Activated CD8-positive, alpha-beta memory T cell treated with anti-CD3 and anti-CD28 coated beads, Interleukin-2, amount 50 U/mL, for 48 hours (primary cell): Measurements from ENCODE around the gene CDH15.
A peak's percentile ranks its signal among the peaks of the same experiment; 100 is the strongest.

Experiments
- DNase-seq: peaks from one replicate; pipeline ENCODE4 v3.0.0-alpha.2; 2020

The CDH15 gene, protein sequence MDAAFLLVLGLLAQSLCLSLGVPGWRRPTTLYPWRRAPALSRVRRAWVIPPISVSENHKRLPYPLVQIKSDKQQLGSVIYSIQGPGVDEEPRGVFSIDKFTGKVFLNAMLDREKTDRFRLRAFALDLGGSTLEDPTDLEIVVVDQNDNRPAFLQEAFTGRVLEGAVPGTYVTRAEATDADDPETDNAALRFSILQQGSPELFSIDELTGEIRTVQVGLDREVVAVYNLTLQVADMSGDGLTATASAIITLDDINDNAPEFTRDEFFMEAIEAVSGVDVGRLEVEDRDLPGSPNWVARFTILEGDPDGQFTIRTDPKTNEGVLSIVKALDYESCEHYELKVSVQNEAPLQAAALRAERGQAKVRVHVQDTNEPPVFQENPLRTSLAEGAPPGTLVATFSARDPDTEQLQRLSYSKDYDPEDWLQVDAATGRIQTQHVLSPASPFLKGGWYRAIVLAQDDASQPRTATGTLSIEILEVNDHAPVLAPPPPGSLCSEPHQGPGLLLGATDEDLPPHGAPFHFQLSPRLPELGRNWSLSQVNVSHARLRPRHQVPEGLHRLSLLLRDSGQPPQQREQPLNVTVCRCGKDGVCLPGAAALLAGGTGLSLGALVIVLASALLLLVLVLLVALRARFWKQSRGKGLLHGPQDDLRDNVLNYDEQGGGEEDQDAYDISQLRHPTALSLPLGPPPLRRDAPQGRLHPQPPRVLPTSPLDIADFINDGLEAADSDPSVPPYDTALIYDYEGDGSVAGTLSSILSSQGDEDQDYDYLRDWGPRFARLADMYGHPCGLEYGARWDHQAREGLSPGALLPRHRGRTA

DNA sequence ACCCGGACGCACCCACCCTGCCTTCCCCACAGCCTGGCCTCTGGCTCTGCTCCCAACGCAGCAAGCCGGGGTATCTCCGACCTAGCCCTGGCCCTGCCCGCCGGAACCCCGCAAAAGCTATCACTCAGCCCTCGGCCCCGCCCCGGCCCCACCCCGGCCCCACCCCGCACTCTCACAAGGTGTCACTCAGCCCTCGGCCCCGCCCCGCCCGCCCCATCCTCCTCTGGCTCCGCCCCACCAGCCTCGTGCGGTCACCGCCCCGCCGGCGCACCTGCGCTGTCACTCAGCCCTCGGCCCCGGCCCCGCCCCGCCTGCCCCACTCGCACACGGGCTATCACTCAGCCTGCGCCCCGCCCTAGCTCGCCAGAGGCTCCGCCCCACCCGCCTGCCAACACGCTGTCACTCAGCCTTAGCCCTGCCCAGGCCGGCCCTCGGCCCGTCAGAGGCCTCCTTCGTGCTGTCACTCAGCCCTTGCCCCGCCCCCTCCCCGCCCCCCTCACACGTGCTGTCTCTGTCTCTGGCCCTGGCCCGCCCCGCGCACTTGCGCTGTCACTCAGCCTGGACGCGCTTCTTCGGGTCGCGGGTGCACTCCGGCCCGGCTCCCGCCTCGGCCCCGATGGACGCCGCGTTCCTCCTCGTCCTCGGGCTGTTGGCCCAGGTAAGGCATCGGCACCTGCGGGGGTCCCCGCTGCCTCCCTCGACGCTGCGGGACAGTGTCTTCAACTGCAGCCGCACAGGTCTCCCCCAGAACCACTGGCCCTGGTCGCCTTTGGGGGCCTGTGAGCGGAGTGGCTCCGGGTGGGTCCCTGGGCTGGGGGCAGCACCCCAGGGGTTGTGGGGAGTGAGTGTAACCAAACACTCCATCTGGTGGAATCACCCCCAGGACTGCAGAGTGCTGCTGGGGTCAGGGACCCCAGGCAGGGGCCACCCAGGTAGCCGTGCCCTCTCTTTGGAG, at the start of gene CDH15:
Gene CDH15, plus strand, starts transcription at position 533 of the 955 bp plus-strand sequence. Its CDS starts 84 bp downstream, at position 617.
- peak; percentile 96 for DNase-seq

GRCh38 chr16:89122322-89122851, 49.2 kb upstream of the CDH15 start:
- DNase-seq = no peak

- DNase-seq = no peak
These were observed 48.3 kb upstream of the CDH15 start for GRCh38 chr16:89123001-89123830.

DNA sequence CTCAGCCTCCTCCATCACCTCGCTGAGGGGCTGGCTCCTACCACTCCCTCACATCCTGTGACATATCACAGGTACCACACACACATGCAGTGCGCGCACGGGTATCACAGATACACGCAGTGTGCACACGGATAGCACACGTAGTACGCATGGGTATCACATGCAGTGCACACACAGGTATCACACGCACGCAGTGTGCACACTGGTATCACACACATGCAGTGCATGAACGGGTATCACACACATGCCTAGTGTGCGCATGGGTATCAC, 47.8 kb upstream of the CDH15 start:
- DNase-seq = no peak

- no peak for DNase-seq
These were observed 42.2 kb upstream of the CDH15 start for GRCh38 chr16:89129378-89129777.

- no peak for DNase-seq
These were observed 41.1 kb upstream of the CDH15 start for GRCh38 chr16:89130448-89130847.

GRCh38 chr16:89131783-89132182, 39.8 kb upstream of the CDH15 start:
- no peak for DNase-seq

DNA sequence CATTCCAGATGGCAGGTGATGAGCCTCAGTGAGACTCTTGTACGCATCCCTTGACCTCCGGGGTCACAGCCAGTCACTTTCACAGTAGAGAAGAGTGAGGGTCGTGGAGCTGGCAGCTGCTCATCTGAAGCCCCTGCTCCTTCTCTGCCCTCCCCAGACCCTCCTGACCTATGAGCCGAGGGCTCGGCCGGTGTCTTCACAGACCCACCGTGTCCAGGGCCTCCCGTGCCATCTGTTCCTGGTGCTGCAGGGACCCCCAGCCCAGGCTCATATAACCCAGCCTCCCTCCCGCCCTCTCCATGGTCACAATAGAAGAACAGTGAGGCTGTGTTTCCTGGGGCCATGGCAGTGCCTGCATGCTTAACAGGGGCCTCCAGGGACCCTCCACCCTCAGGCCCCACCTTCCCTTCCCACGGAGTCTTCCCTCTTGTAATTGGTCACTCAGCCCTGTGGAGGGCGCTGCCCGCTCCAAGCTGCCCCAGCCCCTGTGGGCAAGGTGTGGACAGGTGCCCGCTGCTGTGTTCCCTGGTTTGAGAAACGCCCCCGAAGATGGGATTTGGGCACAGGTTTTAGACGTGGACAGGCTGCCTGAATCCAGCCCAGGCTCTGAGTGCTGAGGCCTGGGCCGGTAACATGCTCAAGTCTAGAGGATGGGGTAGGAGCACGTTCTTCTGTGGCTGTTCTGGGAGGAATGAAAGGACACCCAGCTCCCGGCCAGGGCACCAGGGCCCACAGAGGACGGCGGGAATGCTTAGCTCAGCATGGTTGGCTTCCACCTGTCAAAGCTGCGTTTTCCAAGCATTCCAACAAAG, 39.1 kb upstream of the CDH15 start:
- DNase-seq = no peak

GRCh38 chr16:89133457-89134127, 38.0 kb upstream of the CDH15 start:
- DNase-seq = no peak

DNA sequence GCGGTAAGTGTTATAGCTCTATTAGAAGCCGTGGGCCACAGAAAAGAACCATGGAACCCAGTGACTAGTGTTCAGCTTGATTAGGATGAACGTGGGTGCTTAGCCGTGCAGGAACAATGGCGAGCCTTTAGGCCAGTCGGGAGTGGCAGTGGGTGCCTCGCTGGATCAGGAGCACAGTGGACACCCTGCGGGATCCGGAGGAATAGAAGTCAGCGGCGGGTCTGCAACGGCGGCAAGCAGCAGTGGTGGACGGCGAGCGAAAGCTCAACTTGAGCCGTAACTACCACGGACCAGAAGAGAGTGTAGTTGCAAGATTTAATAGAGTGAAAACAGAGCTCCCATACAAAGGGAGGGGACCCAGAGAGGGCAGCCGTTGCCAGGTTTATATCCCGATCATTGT, 37.3 kb upstream of the CDH15 start:
- DNase-seq = no peak

- DNase-seq = no peak
These were observed 36.4 kb upstream of the CDH15 start for GRCh38 chr16:89135166-89135565.

- no peak for DNase-seq
These were observed 35.4 kb upstream of the CDH15 start for GRCh38 chr16:89135971-89136765.

DNA sequence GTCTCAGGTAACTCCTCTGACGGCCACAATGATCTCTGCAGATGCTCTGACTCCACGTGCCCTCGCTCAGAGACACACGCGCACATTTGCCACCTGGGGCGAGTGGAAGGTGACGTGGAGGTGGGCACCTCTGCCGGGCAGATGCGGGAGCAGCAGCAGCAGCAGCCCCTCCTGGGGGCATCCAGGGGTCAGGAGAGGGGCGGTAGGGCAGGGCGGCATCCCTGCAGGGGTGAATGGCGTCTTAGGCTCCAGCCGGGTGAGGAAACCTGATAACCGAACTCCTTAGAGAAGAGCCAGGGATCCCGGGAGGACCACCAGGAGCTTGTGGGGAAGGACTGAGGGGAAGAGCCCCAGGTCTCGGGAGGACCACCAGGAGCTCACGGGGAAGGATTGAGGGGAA, 34.6 kb upstream of the CDH15 start:
- DNase-seq = no peak

DNA sequence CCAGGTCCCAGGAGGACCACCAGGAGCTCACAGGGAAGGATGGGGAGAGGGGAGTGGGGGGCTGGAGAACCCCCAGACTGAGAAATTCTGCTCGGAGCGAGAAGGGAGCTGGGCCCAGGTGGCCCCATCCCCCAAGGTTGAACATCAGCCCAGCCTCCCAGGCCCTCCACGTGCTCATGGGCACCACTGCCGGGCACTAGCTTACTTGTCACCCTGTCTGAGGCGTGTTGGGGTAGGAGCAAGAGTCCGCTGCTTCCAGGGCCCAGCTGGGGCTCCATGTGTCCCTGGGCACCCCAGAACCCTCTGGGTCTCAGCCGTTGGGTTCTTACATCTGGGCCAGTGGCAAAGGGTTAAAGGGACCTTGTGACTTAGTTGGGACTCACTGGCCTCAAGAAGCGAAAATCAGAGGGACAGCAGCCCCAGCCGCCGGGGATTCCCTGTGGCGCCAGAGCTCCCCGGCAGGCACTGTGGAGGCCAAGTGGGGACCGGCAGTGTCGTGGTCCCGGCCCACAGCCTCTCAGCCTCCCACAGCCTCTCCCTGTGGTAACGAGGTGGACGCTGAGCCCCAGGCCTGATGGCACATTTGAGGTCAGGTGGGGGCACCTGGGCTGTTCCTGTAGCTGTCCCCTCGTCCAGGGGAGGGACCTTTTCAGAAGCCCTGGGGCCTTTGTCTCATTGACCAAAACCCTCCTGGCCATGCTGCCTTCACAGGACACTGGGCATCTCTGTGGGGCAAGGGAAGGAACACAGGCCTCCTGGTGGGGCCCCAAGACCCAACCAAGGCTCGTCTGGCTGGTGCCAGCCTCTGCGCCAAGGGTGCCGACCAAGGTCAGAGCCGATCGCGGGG, 33.7 kb upstream of the CDH15 start:
- DNase-seq = no peak

DNA sequence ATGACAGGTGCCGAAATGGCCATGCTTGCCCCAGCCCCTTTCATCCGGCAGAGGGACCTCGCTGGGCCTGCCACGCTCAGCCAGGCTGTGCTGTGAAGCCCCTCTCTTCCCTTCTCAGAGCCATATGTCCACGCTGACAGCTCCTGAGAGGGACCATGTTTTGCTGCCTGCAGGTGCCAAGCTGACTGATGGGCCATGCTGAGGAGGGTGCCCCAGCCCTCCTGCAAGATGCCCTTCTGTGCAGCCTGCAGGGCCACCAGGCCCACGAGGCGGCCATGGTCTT, 33.1 kb upstream of the CDH15 start:
- no peak for DNase-seq

DNA sequence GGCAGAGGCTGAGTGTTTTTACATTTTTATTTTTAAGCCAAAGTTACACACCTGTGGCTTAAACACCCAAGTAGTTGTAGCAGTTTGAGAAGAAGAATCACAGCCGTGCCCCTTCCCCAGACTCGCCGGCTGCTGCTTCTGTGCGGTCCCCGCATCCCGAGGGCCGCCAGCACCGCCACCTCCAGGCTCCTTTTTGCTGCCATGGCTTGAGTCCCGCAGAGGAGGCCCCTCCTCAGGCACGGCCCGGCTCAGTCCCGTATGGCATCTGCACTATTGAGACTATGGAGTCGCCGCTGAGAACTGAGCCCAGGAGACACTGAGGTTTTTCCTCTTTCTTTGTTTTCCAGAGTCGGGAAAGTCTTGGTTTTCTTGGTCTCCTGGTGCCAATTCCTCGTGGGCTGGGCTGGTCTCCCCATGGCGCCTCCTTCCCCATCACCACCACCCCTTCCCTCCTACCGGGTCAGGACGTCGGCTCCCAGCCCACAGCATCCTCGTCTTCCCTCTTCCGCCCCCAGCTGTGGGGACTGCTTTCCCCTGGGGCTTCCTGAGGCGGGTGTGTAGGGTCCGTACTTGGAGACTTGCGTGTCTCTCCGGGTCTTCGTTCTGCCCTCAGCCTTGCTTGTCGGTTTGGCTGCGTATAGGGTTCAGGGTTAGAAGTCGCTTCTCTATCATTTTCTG, 32.6 kb upstream of the CDH15 start:
- DNase-seq = no peak

DNA sequence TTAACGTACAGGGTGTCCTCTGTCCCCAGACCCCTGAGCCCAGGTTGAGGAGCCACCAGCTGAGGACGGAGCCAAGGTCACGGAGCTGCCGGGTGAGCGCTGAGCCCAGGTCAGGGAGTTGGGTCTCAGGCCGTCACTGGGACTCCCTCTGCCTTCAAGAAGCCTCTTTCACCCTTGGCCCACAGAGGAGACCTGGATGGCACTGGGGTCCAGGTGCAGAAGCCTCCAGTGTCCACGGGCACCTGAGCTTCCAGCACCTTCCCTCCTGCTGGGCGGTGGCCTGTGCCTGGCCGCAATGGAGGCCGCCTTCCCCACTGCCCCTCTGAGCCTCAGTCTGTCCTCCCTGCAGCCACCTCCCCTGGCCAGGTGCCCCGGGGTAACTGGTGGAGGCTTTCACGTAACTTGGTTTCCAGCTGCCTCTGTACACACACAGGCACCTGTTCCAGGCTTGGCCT, 31.6 kb upstream of the CDH15 start:
- no peak for DNase-seq

DNA sequence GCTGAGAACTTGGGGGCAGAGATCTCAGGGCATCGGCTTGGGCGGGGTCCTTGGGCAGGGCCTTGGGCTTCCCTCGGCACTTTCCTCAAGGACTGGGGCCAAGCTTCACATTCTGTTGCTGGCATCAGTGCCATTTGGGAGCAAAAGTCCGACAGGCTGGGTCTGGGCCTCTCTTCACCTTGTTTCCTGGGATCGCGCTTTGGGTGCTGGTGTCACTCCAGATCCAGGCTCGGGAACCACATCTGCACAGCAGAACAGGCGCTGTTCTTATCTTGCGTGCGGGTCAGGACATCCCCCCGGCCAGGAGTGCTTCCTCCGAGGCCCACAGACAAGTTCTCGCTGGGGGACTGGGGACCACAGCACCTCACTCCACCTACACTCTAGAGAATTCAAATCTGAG, 31.1 kb upstream of the CDH15 start:
- DNase-seq = no peak
